Hematopoietic multipotent progenitor cell (in vitro differentiated cells): Measurements from ENCODE around the gene UGCG. TPM values are rescaled to one million over a fixed set of nuclear protein-coding genes. Genes with fewer than 3 reads are reported as not detected.
"Not testable (repeated sequence)": the region's sequence is repeated elsewhere in the genome, so short reads cannot be mapped to it uniquely, and the experiment has no call there.

Experiments used
- DNase-seq, 3 donors: peaks; one replicate each; pipeline ENCODE4 v3.0.0-alpha.2; 2011 to 2015; ENCODE audit warnings: low read depth in 2 of 3, low spot score in 2 of 3
- total RNA-seq: library from RNA; depleted of rRNA; stranded (reverse); fragments of >200 nt; gene quantifications from one replicate; pipeline ENCODE4 v1.2.3, GENCODE V29; 2012

UGCG gene
- total RNA-seq, 1 donor: 3.0 TPM

- no peak for DNase-seq
These were observed 52.3 kb downstream of the UGCG start for GRCh38 chr9:111948951-111949350.

- DNase-seq: no peak
These were observed 53.3 kb downstream of the UGCG start for GRCh38 chr9:111949919-111950318.

- no peak for DNase-seq
These were observed 55.9 kb downstream of the UGCG start for GRCh38 chr9:111952559-111952958.

DNA sequence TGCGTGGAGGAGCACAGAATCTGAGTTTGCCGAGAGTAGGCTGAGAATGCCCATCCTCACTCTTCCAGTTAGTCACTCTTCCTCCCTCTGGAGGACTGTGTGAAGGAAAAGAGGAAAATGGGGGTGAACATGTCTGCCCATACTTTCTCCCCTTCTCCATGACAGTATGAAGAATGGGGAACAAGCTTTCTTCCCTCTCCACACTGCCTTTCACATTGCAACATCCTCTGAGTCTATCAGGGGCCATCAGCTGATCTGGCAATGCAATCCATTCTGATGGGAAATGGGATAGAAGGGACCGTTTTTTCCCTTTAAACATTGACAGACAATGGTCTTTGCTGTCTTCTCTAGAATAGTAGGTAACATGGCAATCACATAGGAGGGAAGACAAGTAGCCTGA lies 56.8 kb downstream of the UGCG start:
- DNase-seq: no peak

- no peak for DNase-seq
These were observed 58.4 kb downstream of the UGCG start for GRCh38 chr9:111955048-111955447.

DNA sequence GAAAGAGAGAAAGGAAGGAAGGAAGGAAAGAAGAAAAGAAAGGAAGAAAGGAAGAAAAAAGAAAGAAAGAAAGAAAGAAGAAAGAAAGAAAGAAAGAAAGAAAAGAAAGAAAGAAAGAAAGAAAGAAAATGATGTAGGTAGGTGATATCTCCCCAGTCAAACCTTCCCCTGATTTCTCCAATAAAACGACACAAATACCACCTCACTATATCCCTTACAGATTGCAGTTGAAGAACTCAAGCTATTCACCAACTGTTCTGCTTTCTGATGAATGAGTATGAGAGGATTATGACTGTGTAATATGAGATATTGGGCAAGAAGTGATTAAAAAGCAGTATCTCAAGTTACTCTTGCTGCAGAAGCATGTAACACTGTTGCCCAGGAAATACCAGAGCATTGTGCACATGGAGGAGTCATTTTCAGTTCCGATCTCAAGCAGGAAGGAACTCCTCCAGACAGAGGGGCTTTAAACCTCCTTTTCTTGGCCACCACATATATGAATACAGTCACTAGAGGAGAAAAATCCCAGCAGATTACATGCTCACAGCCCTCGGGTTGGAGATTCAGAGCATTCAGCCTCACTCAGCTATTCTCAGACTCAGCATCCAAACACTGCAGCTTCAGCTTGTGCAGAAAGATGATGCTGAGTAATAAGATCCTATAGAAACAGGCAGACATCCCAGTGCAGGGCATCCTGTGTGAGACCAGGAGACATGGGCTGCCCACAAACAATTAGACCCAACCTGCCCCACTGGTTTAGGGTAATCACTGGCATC lies 61.4 kb downstream of the UGCG start:
- DNase-seq: peak in 1 of 3 donors; percentile 14

DNA sequence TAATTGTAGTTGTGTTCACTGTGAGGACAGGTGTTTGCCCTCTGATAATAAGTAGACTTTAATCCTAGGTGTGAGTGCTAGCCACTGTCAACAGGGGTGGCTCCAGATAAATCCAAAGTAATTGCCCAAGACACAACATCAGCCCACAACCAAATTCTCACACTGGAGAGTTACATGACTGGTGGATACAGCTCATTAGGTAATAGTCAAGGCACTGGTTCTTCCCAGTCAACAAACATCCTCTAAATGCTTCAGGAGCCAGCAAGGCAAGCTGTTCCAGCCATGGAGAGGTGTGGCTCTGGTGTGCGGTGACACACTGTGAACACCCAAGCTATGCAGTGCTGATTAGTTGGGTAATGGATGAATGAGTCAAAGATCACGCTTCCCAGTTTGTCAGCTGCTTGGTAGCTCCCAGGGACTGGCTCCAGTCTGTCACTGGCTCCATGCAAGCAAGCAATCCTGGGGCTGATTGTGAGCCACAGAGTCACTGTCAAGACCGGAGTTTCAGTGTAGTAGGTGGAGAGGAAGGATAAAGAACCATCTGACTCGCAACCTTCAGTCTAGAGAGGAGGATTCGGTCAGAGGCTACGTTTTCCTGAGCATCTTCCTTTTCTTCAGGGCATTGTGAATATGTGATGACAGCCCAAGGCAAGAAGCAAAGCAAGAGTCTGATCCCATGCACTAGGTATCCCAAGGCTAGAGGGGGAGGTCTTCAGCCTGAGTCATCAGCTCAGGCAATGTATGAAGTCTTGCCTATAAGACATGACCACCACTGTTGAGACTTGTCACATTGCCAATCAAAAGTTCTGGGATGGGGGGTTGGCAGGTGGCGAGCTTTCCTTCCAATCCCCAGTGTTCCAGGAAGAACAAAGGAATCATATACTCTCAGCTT lies 63.1 kb downstream of the UGCG start:
- DNase-seq: no peak

DNA sequence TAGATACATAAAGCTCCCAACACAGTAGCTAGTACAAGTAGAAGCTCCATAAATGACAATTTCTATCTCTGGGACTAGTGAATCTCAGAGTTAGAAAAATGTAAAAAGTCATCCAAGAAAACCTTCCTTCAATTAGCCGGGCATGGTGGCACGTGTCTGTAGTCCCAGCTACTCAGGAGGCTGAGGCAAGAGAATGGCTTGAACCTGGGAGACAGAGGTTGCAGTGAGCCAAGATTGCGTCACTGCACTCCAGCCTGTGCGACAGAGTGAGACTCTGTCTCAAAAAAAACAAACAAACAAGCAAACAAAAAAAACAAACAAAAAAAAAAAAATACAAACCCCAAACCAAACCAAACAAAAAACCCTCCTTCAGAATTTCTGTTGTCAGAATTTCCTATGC lies 63.9 kb downstream of the UGCG start:
- DNase-seq: not testable (repeated sequence)

DNA sequence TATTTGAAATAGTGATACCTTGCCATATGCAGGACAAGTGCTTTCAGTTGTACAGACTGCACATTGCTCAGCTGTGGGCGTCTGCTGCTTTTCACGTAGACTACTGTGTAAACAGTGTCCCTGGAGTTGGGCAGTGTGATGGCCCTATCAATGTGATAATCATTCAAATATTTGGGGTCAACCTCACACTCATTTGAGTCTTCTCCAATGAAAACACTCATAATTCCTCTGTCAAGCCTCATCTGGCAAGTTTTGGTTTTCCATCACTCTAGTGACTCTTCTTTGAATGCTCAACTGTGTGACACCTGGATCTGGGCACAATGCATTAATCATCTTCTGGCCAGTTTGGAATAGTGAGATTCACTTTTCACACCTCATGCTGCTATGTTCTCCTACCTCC lies 64.4 kb downstream of the UGCG start:
- DNase-seq: no peak

- no peak for DNase-seq
These were observed 65.0 kb downstream of the UGCG start for GRCh38 chr9:111961575-111961974.

DNA sequence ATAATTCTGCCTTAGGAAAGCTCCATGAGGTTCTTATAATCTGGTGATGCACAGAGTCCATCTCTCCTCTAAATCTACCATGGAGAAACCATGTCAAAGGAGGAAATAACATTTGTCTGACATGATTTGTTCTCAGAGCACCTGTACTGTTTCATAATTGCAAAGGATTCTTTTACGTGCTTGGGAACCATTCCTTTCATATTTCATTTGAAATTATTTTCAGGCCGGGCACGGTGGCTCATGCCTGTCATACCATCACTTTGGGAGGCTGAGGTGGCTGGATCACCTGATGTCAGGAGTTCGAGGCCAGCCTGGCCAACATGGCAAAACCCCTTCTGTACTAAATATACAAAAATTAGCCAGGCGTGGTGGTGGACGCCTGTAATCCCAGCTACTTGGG lies 65.4 kb downstream of the UGCG start:
- no peak for DNase-seq

DNA sequence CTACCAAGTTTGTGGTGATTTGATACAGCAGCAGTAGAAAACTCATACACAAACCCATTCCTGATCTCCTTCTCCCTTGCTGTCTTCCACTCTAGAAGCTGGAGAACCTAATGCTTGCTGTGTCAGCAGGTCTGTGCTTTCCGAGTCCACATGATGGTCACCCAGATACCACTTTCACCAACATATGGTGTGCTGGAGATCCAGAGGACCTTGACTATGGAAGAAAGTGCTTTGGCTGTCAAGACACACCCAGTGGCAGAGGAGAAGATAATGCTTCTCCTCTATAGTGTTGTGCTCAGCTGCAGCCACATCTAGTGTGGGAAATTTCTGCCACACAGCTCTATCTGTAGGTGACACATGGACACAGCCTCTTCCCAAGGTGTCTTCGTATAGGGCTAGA lies 67.4 kb downstream of the UGCG start:
- no peak for DNase-seq

DNA sequence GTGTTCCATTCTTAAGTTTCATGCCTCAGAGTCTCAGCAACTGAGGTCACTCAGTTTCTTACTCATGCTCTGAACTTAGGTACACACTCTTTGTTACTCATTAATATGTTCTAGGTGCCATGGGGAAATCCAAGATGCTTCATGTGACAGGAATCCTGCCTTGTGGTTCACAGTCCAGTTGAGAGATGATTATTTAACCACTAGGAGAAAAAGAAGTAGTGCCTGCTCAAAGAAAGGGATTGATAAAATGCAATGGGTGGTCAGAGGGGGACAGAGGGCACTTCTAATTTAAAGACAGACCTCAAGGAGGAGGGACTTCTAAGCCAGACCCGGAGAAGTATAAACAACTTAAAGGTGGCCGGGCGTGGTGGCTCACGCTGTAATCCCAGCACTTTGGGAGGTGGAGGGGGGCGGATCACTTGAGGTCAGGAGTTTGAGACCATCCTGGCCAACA lies 69.0 kb downstream of the UGCG start:
- DNase-seq: no peak

GRCh38 chr9:111966124-111966723 lies 69.6 kb downstream of the UGCG start:
- DNase-seq: no peak

GRCh38 chr9:111966861-111967291 lies 70.3 kb downstream of the UGCG start:
- DNase-seq: no peak

GRCh38 chr9:111967621-111968020 lies 71.0 kb downstream of the UGCG start:
- no peak for DNase-seq

DNA sequence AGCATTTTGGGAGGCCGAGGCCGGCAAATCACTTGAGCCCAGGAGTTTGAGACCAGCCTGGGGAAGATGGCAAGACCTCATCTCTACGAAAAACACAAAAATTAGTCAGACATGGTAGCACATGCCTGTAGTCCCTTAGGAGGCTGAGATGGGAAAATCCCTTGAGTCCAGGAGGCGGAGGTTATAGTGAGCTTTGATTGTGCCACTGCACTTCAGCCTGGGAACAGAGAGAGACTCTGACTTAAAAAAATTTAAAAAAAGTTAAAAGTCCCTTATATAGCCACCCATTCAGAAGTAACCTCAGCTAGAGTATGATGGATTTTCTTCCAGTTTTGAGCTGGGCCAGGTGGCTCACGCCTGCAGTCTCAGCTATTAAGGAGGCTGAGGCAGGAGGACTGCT lies 72.4 kb downstream of the UGCG start:
- DNase-seq: no peak

DNA sequence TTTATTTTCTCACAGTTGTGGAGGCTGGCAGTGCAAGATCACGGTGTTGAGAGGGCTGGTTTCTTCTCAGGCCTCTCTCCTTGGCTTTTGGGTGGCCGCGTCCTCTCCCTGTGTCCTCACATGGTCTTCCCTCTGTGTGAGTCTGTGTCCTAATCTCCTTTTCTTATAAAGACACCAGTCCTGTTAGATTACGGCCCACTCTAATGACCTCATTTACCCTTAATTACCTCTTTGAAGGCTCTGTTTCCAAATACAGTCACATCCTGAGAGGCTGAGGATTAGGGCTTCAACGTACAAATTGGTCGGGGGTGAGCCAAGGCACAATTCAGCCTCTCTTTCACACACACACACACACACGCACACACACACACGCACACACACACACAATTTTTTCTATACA lies 73.0 kb downstream of the UGCG start:
- DNase-seq: no peak

DNA sequence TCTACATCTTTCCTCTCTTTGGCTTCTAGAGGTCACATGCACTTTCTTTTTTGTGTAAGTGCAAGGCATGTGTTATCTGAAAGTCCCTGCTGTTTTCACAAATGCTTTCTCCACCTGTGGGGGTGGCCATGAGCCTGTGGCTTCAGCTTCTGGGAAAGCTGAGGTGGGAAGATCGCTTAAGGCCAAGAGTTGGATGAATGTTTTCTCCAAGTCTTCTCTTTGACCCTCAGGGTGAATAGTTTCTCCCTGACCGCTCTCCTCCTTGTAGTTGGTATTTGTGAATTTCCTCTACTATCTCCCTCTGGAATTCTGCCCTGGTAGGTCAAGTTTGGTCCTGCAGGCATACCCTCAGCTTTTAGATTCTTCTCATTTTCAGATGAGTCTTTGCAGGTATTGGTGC lies 74.2 kb downstream of the UGCG start:
- DNase-seq: no peak

GRCh38 chr9:111974092-111974681 lies 77.6 kb downstream of the UGCG start:
- DNase-seq: no peak

DNA sequence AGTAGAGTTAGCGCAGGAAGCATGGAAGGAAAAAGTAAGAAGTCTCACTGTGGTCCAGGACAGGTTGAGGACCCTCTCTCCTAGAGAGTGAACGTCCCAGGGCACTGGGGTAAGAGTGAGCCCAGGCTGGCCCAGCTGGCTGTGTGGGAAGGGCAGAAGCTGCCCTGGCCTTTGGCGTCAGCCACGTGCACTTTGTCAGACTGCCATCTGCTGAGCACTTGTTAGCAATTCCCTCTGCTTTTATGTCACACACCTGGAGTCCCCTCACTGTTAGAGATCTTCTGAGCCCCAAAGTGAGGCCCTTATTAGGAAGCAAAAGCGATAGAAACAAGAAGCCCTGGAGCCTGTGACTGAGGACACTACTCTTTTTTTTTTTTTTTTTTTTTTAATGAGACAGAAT lies 79.1 kb downstream of the UGCG start:
- peak in 2 of 3 donors; percentile 24 to 40 for DNase-seq
